NT2/D1 (cell line): Measurements from ENCODE around the gene CDH18.
"Not testable (repeated sequence)": the region's sequence is repeated elsewhere in the genome, so short reads cannot be mapped to it uniquely, and the experiment has no call there.

ENCODE experiments used
- DNase-seq: peaks from one replicate; pipeline ENCODE4 v3.0.0-alpha.2; 2011; ENCODE audit warnings: low read depth, low spot score
- H3K27me3 ChIP-seq: 2 replicates; pipeline ENCODE4 v1.6.0; 2011; ENCODE audit warnings: mild to moderate bottlenecking; ENCODE audit not compliant: insufficient read length, insufficient read depth
- H3K36me3 ChIP-seq: 2 replicates; pipeline ENCODE4 v1.6.1; 2011; ENCODE audit warnings: mild to moderate bottlenecking, low read length, mixed read lengths; ENCODE audit not compliant: insufficient read depth, insufficient read length
- H3K4me1 ChIP-seq: 2 replicates; pipeline ENCODE4 v1.5.1; 2011; ENCODE audit not compliant: insufficient read depth, insufficient read length
- H3K4me3 ChIP-seq: 2 replicates; pipeline ENCODE4 v1.5.1; 2011; ENCODE audit warnings: low read depth; ENCODE audit not compliant: insufficient read length
- H3K9ac ChIP-seq: 2 replicates; pipeline ENCODE4 v1.6.0; 2011; ENCODE audit warnings: low read depth; ENCODE audit not compliant: insufficient read length
- H3K9me3 ChIP-seq: 2 replicates; pipeline ENCODE4 v1.5.1; 2011; ENCODE audit warnings: mild to moderate bottlenecking, low read length; ENCODE audit not compliant: insufficient read depth
- SUZ12 ChIP-seq: IDR thresholded peaks from 2 replicates; pipeline ENCODE4 v1.6.1; 2011; ENCODE audit not compliant: insufficient read length, insufficient read depth; ENCODE audit errors: extremely low read depth
- YY1 ChIP-seq: IDR thresholded peaks from 2 replicates; pipeline ENCODE4 v1.6.1; 2011; ENCODE audit not compliant: insufficient read length, insufficient read depth
- ZNF274 ChIP-seq: IDR thresholded peaks from 2 replicates; pipeline ENCODE4 v1.6.1; 2011; ENCODE audit warnings: mild to moderate bottlenecking, low read depth, low read length

CDH18 gene

DNA sequence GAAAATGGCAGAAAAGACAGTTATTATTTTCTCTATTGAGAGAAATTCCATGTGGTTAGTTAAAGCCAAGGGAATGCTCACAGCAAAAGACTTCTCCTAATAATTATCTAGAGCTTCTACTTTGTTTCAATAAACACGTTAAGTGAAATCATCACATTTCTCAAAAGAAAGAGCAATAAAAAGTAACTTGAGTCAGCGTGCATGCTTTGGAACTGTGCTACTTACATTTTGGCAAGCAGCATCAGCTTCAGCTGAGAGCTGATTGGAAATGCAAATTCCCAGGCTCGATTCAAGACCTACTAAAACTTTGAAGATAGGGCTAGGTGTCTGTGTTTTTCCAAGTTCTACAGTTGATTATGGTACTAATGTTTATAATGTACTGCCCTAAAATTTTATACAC is 132.1 kb downstream of the CDH18 start:
- Histone ChIP-seq H3K9ac (no peak overlapping the region), H3K36me3 (no peaks in the 10 kb centered on the region), H3K9me3 (no peaks in the 10 kb centered on the region), H3K27me3 (no peaks in the 10 kb centered on the region), H3K4me1 (no peaks in the 10 kb centered on the region), H3K4me3 (no peak overlapping the region)
- no peak for DNase-seq
- no peak for TF ChIP-seq SUZ12
- TF ChIP-seq YY1: no peak
- TF ChIP-seq ZNF274: no peak

DNA sequence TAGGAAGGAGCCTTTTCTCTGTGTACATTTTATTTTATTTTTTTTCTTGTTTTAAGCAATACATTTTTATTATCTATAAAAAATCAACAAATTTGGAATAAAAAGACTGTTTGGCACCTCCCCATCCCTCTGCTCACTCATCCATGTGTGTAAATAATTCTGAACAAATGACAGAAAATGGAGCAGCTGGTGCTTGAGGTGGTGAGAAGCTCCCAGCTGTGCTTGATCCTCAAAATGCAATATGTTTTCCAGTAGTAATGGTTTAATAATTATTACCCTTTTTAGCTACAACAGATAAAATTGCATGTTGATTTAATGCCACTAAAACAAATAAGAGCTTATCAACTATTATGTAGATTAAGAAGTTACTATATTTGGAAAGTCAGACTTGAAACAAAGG is 132.5 kb downstream of the CDH18 start:
- DNase-seq: no peak
- Histone ChIP-seq H3K9me3 (no peaks in the 10 kb centered on the region), H3K36me3 (no peaks in the 10 kb centered on the region), H3K27me3 (no peaks in the 10 kb centered on the region), H3K4me3 (no peak overlapping the region), H3K9ac (no peak overlapping the region), H3K4me1 (no peaks in the 10 kb centered on the region)
- TF ChIP-seq ZNF274 (no peak), SUZ12 (no peak), YY1 (no peak)

DNA sequence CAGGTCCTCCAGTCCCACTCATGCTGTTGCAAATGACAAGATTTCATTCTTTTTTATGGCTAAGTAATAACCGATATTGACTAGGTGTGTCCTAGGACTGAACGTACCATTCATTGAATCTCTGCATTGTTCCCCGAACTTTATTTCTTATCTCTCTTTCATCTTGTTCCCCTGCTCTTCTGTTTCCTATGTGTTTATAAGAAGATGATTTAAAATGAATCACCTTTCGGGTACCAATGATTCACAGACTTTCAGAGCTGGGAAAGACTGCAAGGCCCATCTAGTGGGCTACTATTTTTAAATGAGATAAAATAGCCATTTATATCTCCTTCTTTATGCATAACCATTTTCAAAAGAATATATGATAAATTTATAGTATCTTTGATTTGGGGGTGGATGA is 133.0 kb downstream of the CDH18 start:
- no peak for DNase-seq

DNA sequence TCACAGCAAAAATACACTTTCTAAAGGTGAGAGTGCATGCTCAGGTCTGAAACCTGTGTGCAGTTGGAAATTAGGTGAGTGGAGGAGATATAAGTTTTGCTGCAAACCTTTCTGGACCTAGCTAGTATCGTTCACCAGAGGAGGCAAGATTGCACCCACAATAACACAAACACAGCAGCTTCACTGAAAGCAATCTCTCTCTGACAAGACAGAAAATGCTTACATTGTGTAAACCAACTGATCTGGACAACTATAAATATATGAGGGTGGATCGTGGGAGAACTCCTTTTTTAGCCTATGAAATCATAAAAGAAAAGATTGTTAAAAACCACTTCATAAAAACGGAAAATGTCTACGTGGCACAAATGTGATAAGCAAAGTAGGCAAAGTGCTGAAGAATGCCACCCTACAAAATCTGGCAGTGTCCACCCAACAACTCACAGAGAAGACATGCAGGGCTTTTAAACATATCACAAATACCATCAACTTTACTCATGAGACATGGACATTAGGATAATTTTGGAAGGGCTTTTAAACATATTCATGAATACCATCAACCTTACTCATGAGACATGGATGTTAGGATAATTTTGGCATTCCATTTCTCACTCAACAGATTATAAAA is 134.3 kb downstream of the CDH18 start:
- Histone ChIP-seq H3K9me3 (no peaks in the 10 kb centered on the region), H3K36me3 (no peaks in the 10 kb centered on the region)
- no peak for TF ChIP-seq ZNF274
- no peak for TF ChIP-seq YY1
- no peak for TF ChIP-seq SUZ12

More for the DNA sequence above, 133.0 kb downstream of the CDH18 start:
- Histone ChIP-seq H3K9me3 (no peaks in the 10 kb centered on the region), H3K36me3 (no peaks in the 10 kb centered on the region), H3K9ac (no peak overlapping the region), H3K4me1 (no peaks in the 10 kb centered on the region), H3K4me3 (no peak overlapping the region), H3K27me3 (no peaks in the 10 kb centered on the region)
- no peak for TF ChIP-seq YY1
- no peak for TF ChIP-seq ZNF274
- no peak for TF ChIP-seq SUZ12

DNA sequence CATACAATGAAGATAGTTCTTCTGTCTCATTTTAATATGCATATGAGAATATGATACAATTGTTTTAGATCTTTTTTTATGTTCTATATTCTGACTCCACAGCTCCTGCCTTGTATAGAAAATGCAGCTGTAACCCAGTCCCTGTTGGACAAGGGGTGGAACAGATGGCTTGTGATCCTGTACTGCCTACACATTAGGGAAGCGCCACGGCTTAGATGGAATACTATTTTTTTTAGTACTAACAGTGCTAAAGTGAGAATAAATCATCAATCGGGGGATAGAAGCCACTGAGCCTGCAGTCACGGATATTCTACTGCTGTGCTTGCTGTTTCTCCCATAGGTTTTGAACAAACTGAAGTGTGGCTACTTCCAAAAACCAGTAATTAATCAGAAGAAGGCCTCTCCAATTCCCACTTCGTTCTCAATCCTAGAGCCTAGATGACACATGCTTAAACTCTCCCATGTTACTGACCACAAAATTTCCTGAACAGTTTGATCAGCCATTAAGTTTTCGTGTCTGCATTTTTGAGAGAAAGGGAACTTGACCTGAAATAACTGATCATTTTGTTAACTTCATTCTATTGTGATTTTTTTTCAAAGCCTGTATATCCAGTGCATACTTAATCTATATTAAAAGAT is 150.3 kb downstream of the CDH18 start:
- H3K4me3 ChIP-seq: no peak overlapping the region
- no peaks in the 10 kb centered on the region for H3K4me1 ChIP-seq
- DNase-seq: no peak
- no peak overlapping the region for H3K9ac ChIP-seq
- H3K9me3 ChIP-seq: no peaks in the 10 kb centered on the region
- no peaks in the 10 kb centered on the region for H3K27me3 ChIP-seq
- no peaks in the 10 kb centered on the region for H3K36me3 ChIP-seq
- no peak for TF ChIP-seq SUZ12
- no peak for TF ChIP-seq YY1
- no peak for TF ChIP-seq ZNF274

More for the DNA sequence above, 134.3 kb downstream of the CDH18 start:
- no peaks in the 10 kb centered on the region for H3K27me3 ChIP-seq
- H3K9ac ChIP-seq: no peak overlapping the region
- no peak for DNase-seq
- H3K4me1 ChIP-seq: no peaks in the 10 kb centered on the region
- no peak overlapping the region for H3K4me3 ChIP-seq

DNA sequence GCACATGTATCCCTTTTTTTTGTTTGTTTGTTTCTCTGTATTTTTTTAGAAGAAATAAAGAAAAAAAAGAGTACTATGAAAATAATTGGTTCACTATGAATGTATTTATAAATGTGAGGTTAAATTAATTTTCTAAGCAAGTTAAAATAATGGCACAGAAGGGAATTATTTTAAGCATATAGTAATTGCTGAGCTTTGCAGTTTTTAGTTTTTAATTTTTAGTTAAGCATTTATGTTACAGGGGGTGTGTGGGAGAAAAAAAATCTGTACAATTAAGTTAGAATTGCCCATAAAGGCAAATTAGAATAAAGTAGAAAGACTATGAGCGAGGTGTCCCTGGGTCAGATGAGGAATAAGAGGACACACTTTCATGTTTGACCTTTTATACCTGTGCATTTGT is 152.6 kb downstream of the CDH18 start:
- Histone ChIP-seq H3K36me3 (no peaks in the 10 kb centered on the region), H3K9ac (no peak overlapping the region), H3K9me3 (no peaks in the 10 kb centered on the region), H3K4me1 (no peaks in the 10 kb centered on the region), H3K27me3 (no peaks in the 10 kb centered on the region), H3K4me3 (no peak overlapping the region)
- DNase-seq: no peak
- TF ChIP-seq SUZ12: no peak
- TF ChIP-seq ZNF274: no peak
- TF ChIP-seq YY1: no peak

DNA sequence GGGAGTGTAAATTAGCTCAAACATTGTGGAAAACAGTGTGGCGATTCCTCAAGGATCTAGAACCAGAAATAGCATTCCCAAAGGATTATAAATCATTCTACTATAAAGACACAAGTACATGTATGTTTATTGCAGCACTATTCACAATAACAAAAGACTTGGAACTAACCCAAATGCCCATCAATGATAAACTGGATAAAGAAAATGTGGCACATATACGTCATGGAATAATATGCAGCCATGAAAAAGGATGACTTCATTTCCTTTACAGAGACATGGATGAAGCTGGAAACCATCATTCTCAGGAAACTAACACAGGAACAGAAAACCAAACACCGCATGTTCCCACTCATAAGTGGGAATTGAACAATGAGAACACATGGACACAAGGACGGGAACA is 175.3 kb downstream of the CDH18 start:
- DNase-seq, H3K9ac ChIP-seq, H3K9me3 ChIP-seq, H3K4me3 ChIP-seq, H3K4me1 ChIP-seq, H3K36me3 ChIP-seq, H3K27me3 ChIP-seq: not testable (repeated sequence)

DNA sequence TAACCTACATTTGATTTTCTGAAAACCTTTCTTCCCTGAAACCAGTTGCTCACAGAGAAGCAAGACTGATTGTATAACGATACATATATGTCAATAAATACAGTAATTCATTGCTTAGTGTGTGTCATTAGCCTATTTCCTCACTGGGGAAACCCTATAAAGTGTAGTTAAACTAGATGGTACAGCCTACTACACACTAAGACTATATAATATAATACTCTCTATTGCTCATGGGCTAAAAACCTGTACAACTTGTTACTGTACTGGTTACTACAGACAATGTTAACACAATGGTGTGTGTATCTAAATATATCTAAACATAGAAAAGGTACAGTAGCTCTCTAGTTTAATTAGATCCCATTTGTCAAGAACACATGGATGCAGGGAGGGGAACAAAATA is 181.2 kb downstream of the CDH18 start:
- H3K36me3 ChIP-seq: no peaks in the 10 kb centered on the region
- no peak for DNase-seq
- H3K9me3 ChIP-seq: no peaks in the 10 kb centered on the region
- TF ChIP-seq ZNF274 (no peak), SUZ12 (no peak), YY1 (no peak)
- H3K9ac ChIP-seq: no peak overlapping the region
- no peaks in the 10 kb centered on the region for H3K4me1 ChIP-seq
- H3K27me3 ChIP-seq: no peaks in the 10 kb centered on the region
- no peak overlapping the region for H3K4me3 ChIP-seq
